Heart right ventricle (tissue), 16 donors: ENCODE data around the gene SIK2. TPM values are rescaled to one million over a fixed set of nuclear protein-coding genes. Genes with fewer than 3 reads are reported as not detected.

Experiments used
- ATAC-seq, 8 donors: fragments of 200-7000 bp; cut with Tn5 transposase; one replicate each; pipeline ENCODE4 v1.9.1; 2020; ENCODE audit warnings: mild to moderate bottlenecking in 8 of 8, moderate library complexity in 8 of 8, moderate number of reproducible peaks in 1 of 8
- DNase-seq, 2 donors: peaks; one replicate each; pipeline ENCODE4 v3.0.0-alpha.2; 2020
- H3K27ac ChIP-seq, 10 donors: fragments of 200-600 bp; sonication (generic) in 2 of 10; one replicate each; pipeline versions ENCODE4 v1.5.0 to v1.8.0; 2020 to 2022; ENCODE audit warnings: mild to moderate bottlenecking in 3 of 10
- H3K27me3 ChIP-seq, 7 donors: fragments of 200-600 bp; one replicate each; pipeline ENCODE4 v1.8.0; 2021 to 2022; ENCODE audit warnings: mild to moderate bottlenecking in 2 of 7
- H3K36me3 ChIP-seq, 9 donors: fragments of 200-600 bp; sonication (generic) in 1 of 9; one replicate each; pipeline versions ENCODE4 v1.5.0 to v1.8.0; 2020 to 2022; ENCODE audit warnings: mild to moderate bottlenecking in 2 of 9
- H3K4me1 ChIP-seq, 9 donors: fragments of 200-600 bp; sonication (generic) in 1 of 9; one replicate each; pipeline versions ENCODE4 v1.5.0 to v1.8.0; 2020 to 2022; ENCODE audit warnings: mild to moderate bottlenecking in 4 of 9
- H3K4me3 ChIP-seq, 10 donors: fragments of 200-600 bp; sonication (generic) in 2 of 10; one replicate each; pipeline versions ENCODE4 v1.5.0 to v1.8.0; 2020 to 2022; ENCODE audit warnings: mild to moderate bottlenecking in 7 of 10, moderate library complexity in 2 of 10
- H3K9me3 ChIP-seq, 11 donors: fragments of 200-600 bp in 10 of 11; sonication (generic) in 2 of 11; one replicate each; pipeline versions ENCODE4 v1.5.0 to v1.8.0; 2013 to 2022; ENCODE audit warnings: mild to moderate bottlenecking in 2 of 11, control low read depth in 1 of 11, moderate library complexity in 1 of 11
- WGBS, 2 donors: extraction: QIAGEN DNeasy Blood & Tissue Kit; methylation state at CpG; one replicate each; pipeline ENCODE4 v1.1.7; 2013; ENCODE audit warnings: inconsistent platforms in 1 of 2; 5-methylcytosine and 5-hydroxymethylcytosine counted together
- intact Hi-C, 10 donors: fragments of 100-400 bp; cut with DNase I; formaldehyde crosslinking; loops; one replicate each; pipeline versions ENCODE4 v1.11.1 to v1.14.2; 2022
- polyA plus RNA-seq, 2 donors: library from polyadenylated mRNA; stranded (reverse); fragments of 200-250 nt; gene quantifications; one replicate each; pipeline ENCODE4 v1.2.3, GENCODE V29; 2013
- total RNA-seq, 10 donors: library from RNA; stranded (reverse); fragmentation: NEBNext Ultra II Directional in 3 of 10; extraction: Animal tissue kit (Norgen Biotek cat#: 25700) in 3 of 10; gene quantifications; one replicate each; pipeline versions ENCODE4 v1.2.1 to v1.2.4, GENCODE V29; 2021 to 2023
- TF ChIP-seq, protein P1 (sequence below), 9 donors: fragments of 200-600 bp; sonication (generic) in 2 of 9; IDR thresholded peaks; one replicate each; pipeline versions ENCODE4 v1.5.0 to v1.8.0; 2021 to 2022; ENCODE audit warnings: antibody characterized with exemption in 9 of 9, mild to moderate bottlenecking in 5 of 9, moderate library complexity in 1 of 9
- donor health status: Arrhythmogenic right ventricular cardiomyopathy.
- donor health status: ischemic (EF 13 %, LVEDD 7.1; RV severe dilation, severe dysfunction).
- donor health status: healthy with polysubstance abuse.
- donor health status: DM: no; HTN: yes; CAD: no.
- donor health status: DM: no; HTN: no; CAD: no.
- donor health status: ischemic (EF 25% LVEDD 6.9; RV normal size, moderate dysfunction).
- donor health status: ischemic (EF 25% LVEDD 5.7; RV mildly dilated, moderate dysfunction).
- donor health status: healthy.
- donor health status: DM: yes; HTN: yes; CAD: no.
- donor health status: Ischemic cardiomyopathy.
- donor health status: ischemic (EF 35%, LVEDD 5.7; RV mildly dilated, moderate dysfunction).
- donor health status: nonischemic (EF 11% LVEDD 7.7; RV severe dilation, severe dysfunction).
- donor health status: DM: yes; HTN: yes; CAD: no.
- donor health status: PGD.
- donor health status: ischemic (EF 29% LVEDD 5.4; RV normal size, mild dysfunction).
- donor health status: nonischemic (EF 23%, LVEDD 6.1; RV moderate dilation, normal function).

Gene SIK2
- total and polyA plus RNA-seq, 12 donors: 4.1 to 41.6 (median 28.8) TPM

DNA sequence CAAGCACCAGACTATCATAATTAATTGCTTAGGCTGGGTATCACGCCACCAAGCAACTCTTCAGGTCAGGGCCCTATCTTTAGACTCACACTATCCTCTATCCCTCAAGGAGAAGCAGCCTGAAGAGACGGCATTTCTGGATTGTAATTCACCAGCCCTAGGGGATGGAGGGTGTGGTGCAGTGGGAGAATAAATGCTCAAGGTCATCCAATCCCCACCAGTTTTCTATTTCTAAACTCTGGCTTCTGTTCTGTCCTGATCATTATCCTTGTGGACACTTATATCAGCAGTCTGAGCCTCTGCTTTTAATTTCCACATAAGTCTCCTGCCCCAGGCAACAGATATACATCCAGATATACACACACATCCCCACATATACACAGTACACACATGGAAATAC lies 13.1 kb upstream of the SIK2 start:
- TF ChIP-seq, protein P1, sequence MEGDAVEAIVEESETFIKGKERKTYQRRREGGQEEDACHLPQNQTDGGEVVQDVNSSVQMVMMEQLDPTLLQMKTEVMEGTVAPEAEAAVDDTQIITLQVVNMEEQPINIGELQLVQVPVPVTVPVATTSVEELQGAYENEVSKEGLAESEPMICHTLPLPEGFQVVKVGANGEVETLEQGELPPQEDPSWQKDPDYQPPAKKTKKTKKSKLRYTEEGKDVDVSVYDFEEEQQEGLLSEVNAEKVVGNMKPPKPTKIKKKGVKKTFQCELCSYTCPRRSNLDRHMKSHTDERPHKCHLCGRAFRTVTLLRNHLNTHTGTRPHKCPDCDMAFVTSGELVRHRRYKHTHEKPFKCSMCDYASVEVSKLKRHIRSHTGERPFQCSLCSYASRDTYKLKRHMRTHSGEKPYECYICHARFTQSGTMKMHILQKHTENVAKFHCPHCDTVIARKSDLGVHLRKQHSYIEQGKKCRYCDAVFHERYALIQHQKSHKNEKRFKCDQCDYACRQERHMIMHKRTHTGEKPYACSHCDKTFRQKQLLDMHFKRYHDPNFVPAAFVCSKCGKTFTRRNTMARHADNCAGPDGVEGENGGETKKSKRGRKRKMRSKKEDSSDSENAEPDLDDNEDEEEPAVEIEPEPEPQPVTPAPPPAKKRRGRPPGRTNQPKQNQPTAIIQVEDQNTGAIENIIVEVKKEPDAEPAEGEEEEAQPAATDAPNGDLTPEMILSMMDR (IDR thresholded peaks at IDR 0.05): no peak
- Histone ChIP-seq H3K27me3 (no peaks in the 10 kb centered on the region), H3K36me3 (no peaks in the 10 kb centered on the region), H3K27ac (no peak overlapping the region), H3K9me3 (peaks cover 0 to 3% (median 0%) of the 10 kb centered on the region in 11 donors), H3K4me1 (no peaks in the 10 kb centered on the region), H3K4me3 (no peak overlapping the region)
- ATAC-seq: no peak
- no peak for DNase-seq
- WGBS, 2 donors: 81 to 85% methylated on average over 2 of the region's 2 CpGs
- intact Hi-C loops: loop anchor here in 6 of 10 donors (5.0 kb wide), 3 partner anchors 188 to 253 kb away; no protein-coding TSS in a partner anchor

DNA sequence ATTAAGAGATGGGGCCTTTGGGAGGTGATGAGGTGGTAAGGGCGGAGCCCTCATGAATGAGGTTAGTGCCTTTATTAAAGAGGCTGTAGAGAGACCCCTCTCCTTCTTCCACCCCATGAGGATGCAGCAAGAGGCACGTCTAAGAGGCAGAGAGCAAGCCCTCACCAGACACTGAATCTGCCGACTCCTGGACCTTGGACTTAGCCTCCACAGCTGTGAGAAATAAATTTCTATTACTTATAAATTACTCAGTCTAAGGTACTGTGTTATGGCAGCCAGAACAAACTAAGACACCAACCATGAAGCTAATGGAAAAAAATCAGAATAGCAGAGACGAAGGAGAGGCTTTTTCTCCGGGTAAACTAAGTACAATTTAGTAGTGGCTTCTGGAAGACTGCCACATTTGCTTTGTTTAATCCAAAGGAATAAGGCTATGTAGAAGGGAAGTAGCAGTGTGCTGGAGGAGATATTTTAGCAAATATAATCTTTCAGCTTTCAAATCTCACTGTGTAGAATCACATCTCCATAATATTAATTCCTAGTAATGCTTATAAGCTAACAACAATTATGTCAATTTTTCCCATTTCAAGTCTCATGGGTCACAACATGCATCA lies 12.3 kb upstream of the SIK2 start:
- 74 to 77% methylated on average over 5 of the region's 5 CpGs for WGBS, 2 donors
- DNase-seq (no peak), ATAC-seq (no peak)
- H3K9me3 ChIP-seq: peaks cover 0 to 3% (median 0%) of the 10 kb centered on the region in 11 donors
- TF ChIP-seq, protein P1 (IDR thresholded peaks at IDR 0.05): no peak
- H3K27ac ChIP-seq: no peak overlapping the region
- no peaks in the 10 kb centered on the region for H3K27me3 ChIP-seq
- no peaks in the 10 kb centered on the region for H3K4me1 ChIP-seq
- no peak overlapping the region for H3K4me3 ChIP-seq
- intact Hi-C loops: loop anchor here in 6 of 10 donors (5.0 kb wide), 3 partner anchors 187 to 252 kb away; no protein-coding TSS in a partner anchor
- H3K36me3 ChIP-seq: no peaks in the 10 kb centered on the region

DNA sequence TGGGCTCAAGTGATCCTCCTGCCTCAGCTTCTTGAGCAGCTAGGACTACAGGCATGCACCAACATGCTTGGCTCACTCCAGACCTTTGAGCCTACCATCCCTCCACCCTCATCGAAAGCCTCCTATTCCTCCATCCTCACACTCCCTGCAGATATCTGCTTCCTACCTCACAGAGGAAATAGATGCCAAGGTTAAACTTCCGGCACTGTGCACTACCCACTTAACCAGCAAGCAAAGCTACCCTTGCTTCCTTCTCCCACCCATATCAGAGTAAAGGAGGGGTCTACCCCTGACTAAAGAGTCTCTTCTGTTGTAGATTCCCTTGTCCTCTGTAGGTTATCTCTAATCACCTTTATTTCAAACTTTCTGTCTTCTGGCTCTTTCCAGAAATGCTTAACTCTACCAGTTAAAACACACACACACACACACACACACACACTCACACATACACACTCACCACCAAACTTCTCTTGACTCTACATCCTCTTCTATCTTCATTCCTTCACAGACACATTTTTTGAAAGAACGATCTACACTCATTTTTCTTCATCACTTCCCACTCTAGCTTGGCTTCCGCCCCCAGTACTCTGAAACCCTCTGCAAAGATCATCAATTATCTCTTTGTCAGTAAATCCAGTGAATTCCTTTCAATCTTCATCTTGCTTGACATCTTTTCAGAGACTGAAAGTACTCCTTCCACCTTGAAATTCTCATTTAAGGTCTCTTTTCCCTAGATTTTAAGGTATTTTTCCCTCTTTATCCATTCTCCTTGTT lies 10.9 kb upstream of the SIK2 start:
- DNase-seq (no peak), ATAC-seq (no peak)
- no peaks in the 10 kb centered on the region for H3K36me3 ChIP-seq
- no peaks in the 10 kb centered on the region for H3K27me3 ChIP-seq
- TF ChIP-seq, protein P1 (IDR thresholded peaks at IDR 0.05): no peak
- WGBS, 2 donors: 78 to 84% methylated on average over 4 of the region's 4 CpGs
- peaks cover 0 to 9% (median 0%) of the 10 kb centered on the region in 11 donors for H3K9me3 ChIP-seq
- H3K4me1 ChIP-seq: no peaks in the 10 kb centered on the region
- H3K27ac ChIP-seq: no peak overlapping the region
- intact Hi-C loops: no loop called here
- H3K4me3 ChIP-seq: no peak overlapping the region

DNA sequence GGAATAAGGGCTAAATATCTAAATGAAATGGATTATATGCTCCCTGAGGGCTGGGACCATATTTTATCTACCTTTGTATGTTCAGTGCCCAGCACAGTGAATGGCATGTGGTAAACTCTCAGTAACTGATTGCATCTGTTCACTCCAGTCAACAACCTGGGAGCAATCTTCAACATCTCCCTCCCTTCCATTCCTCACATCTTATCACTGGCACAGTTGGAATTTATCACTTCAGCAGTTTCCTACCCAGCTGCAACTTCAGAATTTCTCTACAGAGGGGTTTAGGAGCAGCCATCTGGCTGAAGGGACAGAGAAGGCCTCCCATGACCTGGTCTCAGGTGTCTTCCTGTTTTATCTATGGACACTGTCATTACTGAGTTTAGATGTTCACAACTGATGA lies 9.8 kb upstream of the SIK2 start:
- H3K4me3 ChIP-seq: no peak overlapping the region
- ATAC-seq: no peak
- TF ChIP-seq, protein P1 (IDR thresholded peaks at IDR 0.05): no peak
- DNase-seq: no peak
- no peaks in the 10 kb centered on the region for H3K27me3 ChIP-seq
- H3K36me3 ChIP-seq: no peaks in the 10 kb centered on the region
- peaks cover 0 to 2% (median under 1%) of the 10 kb centered on the region in 9 donors for H3K4me1 ChIP-seq
- intact Hi-C loops: no loop called here
- no peak overlapping the region for H3K27ac ChIP-seq
- peaks cover 0 to 9% (median 0%) of the 10 kb centered on the region in 11 donors for H3K9me3 ChIP-seq
